Hypothalamus (tissue), 51 donors: ENCODE data around the gene NT5C3B.
"Not testable (repeated sequence)": the region's sequence is repeated elsewhere in the genome, so short reads cannot be mapped to it uniquely, and the experiment has no call there.

Experiments
- DNase-seq, 51 donors: peaks; one replicate each; lab custom pipeline; 2025; lab: John Stamatoyannopoulos, UW

Gene NT5C3B

GRCh38 chr17:41835800-41836549 is at the start of gene NT5C3B:
NT5C3B (minus strand) TSS chr17:41836232; CDS start chr17:41836193, 39 bp downstream.
- DNase-seq: peak in 45 of 51 donors; percentile 6 to 78 (median 44)

- peak in 4 of 51 donors; percentile 4 to 9 (median 8) for DNase-seq
Measured at GRCh38 chr17:41885733-41886132, 49.7 kb upstream of the NT5C3B start.

- no peak for DNase-seq
Measured at GRCh38 chr17:41882756-41883155, 46.7 kb upstream of the NT5C3B start.

GRCh38 chr17:41880130-41880529 is 44.1 kb upstream of the NT5C3B start:
- no peak for DNase-seq

DNA sequence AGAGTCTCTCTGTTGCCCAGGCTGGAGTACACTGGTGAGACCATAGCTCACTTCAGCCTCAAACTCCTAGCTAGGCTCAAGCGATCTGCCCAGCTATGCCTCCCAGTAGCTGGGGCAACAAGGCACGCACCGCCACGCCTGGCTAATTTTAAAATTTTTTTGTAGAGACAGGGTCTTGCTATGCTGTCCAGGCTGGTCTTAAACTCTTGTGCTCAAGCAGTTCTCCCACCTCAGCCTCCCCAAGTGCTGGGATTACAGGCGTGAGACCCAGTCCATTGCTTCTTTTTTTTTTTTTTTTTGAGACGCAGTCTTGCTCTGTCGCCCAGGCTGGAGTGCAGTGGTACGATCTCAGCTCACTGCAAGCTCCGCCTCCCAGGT is 38.2 kb upstream of the NT5C3B start:
- DNase-seq: not testable (repeated sequence)

GRCh38 chr17:41873559-41874292 is 37.7 kb upstream of the NT5C3B start:
- DNase-seq: no peak

DNA sequence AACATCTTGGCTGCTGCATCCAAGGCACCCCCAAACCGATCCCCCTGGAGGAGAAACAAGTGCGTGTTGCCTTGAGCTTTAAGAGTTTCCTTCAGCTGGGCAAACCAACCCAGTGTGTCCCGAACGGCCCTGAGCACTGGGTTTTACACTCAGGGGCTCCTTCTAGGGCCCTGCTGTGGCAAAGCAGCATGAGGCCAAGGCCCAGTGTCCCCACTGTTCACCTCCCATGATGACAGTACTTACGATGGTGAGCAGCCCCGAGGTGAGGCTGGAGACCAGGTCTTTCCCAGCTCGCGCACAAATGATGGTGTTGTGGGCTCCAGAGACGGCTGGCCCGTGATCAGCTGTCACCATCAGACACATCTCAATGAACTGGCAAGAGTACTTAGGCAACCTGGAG is 35.8 kb upstream of the NT5C3B start:
- DNase-seq: no peak

- DNase-seq: peak in 1 of 51 donors; percentile 12
Measured at GRCh38 chr17:41870627-41871026, 34.6 kb upstream of the NT5C3B start.

- DNase-seq: no peak
Measured at GRCh38 chr17:41870097-41870496, 34.1 kb upstream of the NT5C3B start.

GRCh38 chr17:41869426-41869825 is 33.4 kb upstream of the NT5C3B start:
- no peak for DNase-seq

- DNase-seq: no peak
Measured at GRCh38 chr17:41868568-41868967, 32.5 kb upstream of the NT5C3B start.

- no peak for DNase-seq
Measured at GRCh38 chr17:41865596-41865893, 29.5 kb upstream of the NT5C3B start.

DNA sequence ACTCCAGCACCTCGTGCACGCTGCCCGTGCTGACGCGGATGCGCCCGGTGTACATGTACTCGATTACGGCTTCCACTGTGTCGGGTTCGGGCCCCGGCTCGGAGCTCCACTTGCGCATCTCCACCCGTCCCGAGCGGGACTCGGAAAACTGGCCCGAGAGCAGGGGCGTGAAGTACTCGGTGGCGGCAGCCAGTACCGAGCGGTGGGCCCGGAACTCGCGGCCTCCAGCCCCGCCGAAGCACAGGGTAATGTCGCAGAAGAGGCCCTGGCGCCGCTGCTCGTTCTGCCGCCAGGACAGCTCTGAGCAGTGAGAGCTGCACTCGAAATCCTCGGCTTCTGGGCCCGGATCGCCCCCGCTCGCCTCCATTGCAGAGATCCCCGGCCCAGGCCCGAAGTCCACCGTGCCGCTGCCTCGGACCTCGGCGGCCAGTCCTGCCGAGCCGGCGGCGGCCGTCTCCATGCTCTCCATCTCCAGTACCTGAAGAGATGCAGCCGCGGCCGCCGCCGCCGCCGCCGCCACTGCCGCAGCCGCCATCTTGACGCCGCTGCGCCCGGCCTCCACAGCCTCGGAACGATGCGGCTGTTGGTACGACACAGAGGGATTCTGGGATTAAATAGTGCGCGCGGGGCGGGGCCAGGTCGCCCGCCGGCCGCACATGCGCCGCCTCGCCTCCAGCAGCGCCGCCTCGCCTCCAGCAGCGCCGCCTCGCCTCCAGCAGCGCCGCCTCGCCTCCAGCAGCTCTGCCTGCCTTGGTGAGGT is 29.0 kb upstream of the NT5C3B start, which contains the start of gene KLHL11:
KLHL11 (minus strand) TSS at position 588 of the 760 bp plus-strand sequence; CDS start at position 535, 53 bp downstream.
- DNase-seq: peak; percentile 32 to 93 (median 80)

DNA sequence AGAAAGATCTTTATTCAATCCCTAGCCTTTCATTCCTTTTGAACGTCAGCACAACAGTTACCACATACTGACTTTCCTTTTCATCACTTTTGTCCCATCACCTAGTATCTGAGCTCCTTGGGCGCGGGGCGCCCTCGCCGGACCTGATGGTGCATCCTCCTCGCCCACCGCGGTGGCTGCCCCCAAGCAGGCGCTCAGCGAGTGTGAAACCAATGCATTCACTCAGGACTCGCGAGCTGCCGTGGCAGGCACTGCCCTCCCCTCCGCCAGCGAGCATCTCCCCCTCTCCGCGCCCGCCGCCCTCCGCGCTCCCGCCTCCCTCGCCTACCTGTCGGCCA is 28.4 kb upstream of the NT5C3B start:
- DNase-seq: peak in 12 of 51 donors; percentile 22 to 82 (median 56)

GRCh38 chr17:41863074-41863848 is 27.2 kb upstream of the NT5C3B start:
- DNase-seq: peak in 1 of 51 donors; percentile 32

DNA sequence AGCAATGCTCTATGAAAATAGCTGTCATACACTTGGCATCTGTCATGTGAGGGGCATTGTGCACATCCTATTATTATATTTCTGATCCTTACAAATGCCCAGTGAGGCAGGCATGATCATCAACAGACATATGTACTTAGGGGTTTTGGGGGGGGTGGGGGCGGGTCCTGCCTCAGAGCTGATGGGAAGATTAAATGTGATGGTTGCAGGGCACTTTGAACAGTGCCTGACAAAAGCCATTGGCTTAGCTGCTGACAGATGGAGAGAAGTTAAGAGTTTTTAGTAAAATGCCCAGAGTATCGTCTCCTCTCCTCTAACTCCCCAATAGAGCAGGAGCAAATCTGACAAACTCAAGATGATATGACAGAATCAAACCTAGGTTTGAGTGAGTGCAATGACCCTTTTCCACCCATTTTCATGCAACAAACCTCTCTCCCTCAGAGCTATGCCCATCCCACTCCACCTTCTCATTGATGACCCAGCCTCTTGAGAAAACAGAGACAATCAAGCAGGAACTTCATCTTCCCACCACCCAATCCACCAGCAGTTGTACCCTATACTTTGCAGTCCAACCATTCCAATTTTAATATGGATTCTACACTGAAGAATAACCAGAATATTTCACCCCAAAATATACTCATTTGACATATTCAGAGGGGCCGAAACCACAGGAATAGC is 24.4 kb upstream of the NT5C3B start:
- no peak for DNase-seq

DNA sequence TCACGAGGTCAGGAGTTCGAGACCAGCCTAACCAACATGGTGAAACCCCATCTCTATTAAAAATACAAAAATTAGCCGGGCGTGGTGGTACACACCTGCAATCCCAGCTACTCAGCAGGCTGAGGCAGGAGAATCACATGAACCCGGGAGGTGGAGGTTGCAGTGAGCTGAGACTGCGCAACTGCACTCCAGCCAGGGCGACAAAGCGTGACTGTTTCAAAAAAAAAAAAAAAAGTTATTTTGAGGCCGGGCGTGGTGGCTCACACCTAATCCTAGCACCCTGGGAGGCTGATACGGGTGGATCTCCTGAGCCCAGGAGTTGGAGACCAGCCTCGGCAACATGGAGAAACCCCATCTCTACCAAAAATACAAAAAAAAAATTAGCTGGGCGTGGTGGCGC is 15.3 kb upstream of the NT5C3B start:
- not testable (repeated sequence) for DNase-seq

DNA sequence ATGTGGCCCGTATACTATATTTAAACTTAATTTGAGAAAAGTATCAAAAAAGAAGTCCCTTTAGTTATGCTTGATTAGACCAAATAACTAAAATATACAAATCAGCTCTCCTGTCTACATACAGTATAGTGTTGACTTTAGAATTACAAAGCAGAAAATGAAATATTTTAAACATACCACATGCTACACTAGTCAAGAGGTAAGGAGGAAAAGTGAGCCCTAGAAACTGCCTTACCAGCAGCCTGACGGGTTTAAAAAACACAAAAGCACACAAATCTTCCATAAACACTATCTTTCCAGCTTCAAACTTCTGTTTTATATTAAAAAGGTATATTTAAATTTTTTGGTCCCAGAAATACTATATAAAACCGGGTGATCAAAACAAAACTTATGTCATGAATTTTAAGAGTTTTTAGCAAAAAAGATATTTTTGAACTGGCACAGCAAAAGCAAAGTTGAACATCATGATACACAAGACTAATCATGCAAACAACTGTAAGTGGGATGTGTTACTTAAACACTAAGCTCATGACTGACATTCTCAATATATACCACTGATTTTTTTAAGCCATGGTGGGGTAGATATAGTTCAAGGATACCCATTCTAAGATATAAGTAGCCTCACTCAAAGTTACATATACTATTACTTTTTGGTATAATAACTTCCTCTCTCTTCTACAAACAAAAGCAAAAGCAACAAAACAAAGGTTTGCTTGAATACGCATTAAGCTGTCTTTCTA is 13.4 kb upstream of the NT5C3B start:
- no peak for DNase-seq

DNA sequence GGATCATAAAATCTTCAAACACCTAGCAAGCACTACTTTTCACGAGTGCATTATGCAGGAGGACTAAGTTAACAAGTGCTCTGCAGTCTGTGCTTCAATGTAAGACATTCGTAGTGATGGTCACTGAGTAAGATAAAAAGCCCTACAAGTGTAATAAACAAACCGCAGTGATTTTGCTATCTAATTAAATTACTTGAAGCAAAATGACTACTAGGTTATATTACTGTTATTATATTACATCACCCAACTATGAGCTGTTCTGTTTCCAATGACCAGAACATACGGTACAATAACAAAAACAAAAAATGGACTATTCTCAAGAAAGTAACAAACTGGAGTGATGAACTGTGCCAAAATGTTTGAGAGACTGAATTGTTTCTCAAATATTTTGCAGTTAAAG is 12.8 kb upstream of the NT5C3B start:
- DNase-seq: no peak
